HEK293 (cell line): ENCODE results near the gene AURKA.

Source experiments
- CTCF ChIA-PET: fragments of 350-600 bp; formaldehyde crosslinking; extraction: SDS; loops from one replicate; lab custom pipeline; 2021; ENCODE audit warnings: antibody characterized with exemption; lab: Yijun Ruan, JAX
- POLR2A ChIA-PET: fragments of 300-600 bp; formaldehyde crosslinking; extraction: SDS; loops from one replicate; lab custom pipeline; 2020; ENCODE audit warnings: antibody characterized with exemption, inconsistent platforms; lab: Yijun Ruan, JAX
- H3K27ac ChIP-seq: fragments of 200-500 bp; sonication (Bioruptor generic); 2 replicates; pipeline ENCODE4 v1.5.1; 2014; ENCODE audit warnings: low read depth, low read length, control low read depth, inconsistent platforms; ENCODE audit errors: extremely low read depth
- H3K36me3 ChIP-seq, 2 experiments: fragments of 200-500 bp in 1 of 2; sonication (Bioruptor generic) in 1 of 2; 1 replicate in 1 of 2; 2 replicates in 1 of 2; pipeline ENCODE4 v1.5.1; 2014 to 2017; ENCODE audit warnings: inconsistent platforms in 2 of 2, low read length in 2 of 2; ENCODE audit not compliant: control insufficient read depth in 2 of 2, insufficient read depth in 1 of 2
- H3K4me1 ChIP-seq: fragments of 200-500 bp; sonication (Bioruptor generic); 2 replicates; pipeline ENCODE4 v1.5.1; 2014; ENCODE audit warnings: mild to moderate bottlenecking, low read length, inconsistent platforms; ENCODE audit not compliant: control insufficient read depth, insufficient read depth
- H3K4me3 ChIP-seq: 2 replicates; pipeline ENCODE4 v1.5.1; 2011; ENCODE audit warnings: low read depth, mild to moderate bottlenecking, control low read depth, low read length, moderate library complexity
- H3K9me3 ChIP-seq: fragments of 200-500 bp; sonication (Bioruptor generic); 2 replicates; pipeline ENCODE4 v1.5.1; 2014; ENCODE audit warnings: low read depth, low read length, inconsistent platforms; ENCODE audit not compliant: control insufficient read depth, insufficient read depth
- CTCF ChIP-seq: fragments of 450-650 bp; formaldehyde crosslinking; IDR thresholded peaks from 2 replicates; pipeline ENCODE4 v1.5.1; 2016; ENCODE audit warnings: missing biosample characterization, missing genetic modification characterization
- EGR2 ChIP-seq: fragments of 450-650 bp; formaldehyde crosslinking; IDR thresholded peaks from 2 replicates; pipeline ENCODE4 v1.5.1; 2016; ENCODE audit warnings: low read depth, missing biosample characterization, missing genetic modification characterization
- KLF10 ChIP-seq: fragments of 450-650 bp; IDR thresholded peaks from 2 replicates; pipeline ENCODE4 v1.5.1; 2018; ENCODE audit warnings: missing biosample characterization, mild to moderate bottlenecking, missing genetic modification characterization
- KLF16 ChIP-seq: fragments of 450-650 bp; formaldehyde crosslinking; IDR thresholded peaks from 2 replicates; pipeline ENCODE4 v1.5.1; 2017; ENCODE audit warnings: missing biosample characterization, missing genetic modification characterization
- KLF7 ChIP-seq: fragments of 450-650 bp; formaldehyde crosslinking; IDR thresholded peaks from 2 replicates; pipeline ENCODE4 v1.5.1; 2016; ENCODE audit warnings: missing biosample characterization, missing genetic modification characterization, borderline replicate concordance
- OSR2 ChIP-seq: fragments of 450-650 bp; formaldehyde crosslinking; IDR thresholded peaks from 2 replicates; pipeline ENCODE4 v1.5.1; 2016; ENCODE audit warnings: missing biosample characterization, missing genetic modification characterization
- REPIN1 ChIP-seq: fragments of 450-650 bp; formaldehyde crosslinking; IDR thresholded peaks from 2 replicates; pipeline ENCODE4 v1.5.1; 2017; ENCODE audit warnings: missing biosample characterization, missing genetic modification characterization, low read depth
- ZBTB11 ChIP-seq: fragments of 450-650 bp; formaldehyde crosslinking; conservative IDR thresholded peaks from 2 replicates; pipeline ENCODE4 v1.5.1; 2016; ENCODE audit warnings: low read depth, missing biosample characterization, missing genetic modification characterization
- ZBTB20 ChIP-seq: fragments of 450-650 bp; formaldehyde crosslinking; IDR thresholded peaks from 2 replicates; pipeline ENCODE4 v1.5.1; 2016; ENCODE audit warnings: missing biosample characterization, missing genetic modification characterization
- ZBTB6 ChIP-seq: fragments of 450-650 bp; formaldehyde crosslinking; IDR thresholded peaks from 2 replicates; pipeline ENCODE4 v1.5.1; 2017; ENCODE audit warnings: missing biosample characterization, missing genetic modification characterization
- ZFHX2 ChIP-seq: fragments of 450-650 bp; formaldehyde crosslinking; conservative IDR thresholded peaks from 2 replicates; pipeline ENCODE4 v1.5.1; 2016; ENCODE audit warnings: missing biosample characterization, missing genetic modification characterization
- ZNF140 ChIP-seq: fragments of 450-650 bp; formaldehyde crosslinking; IDR thresholded peaks from 2 replicates; pipeline ENCODE4 v1.5.1; 2016; ENCODE audit warnings: missing biosample characterization, missing genetic modification characterization
- ZNF184 ChIP-seq: fragments of 450-650 bp; IDR thresholded peaks from 2 replicates; pipeline ENCODE4 v1.5.1; 2018; ENCODE audit warnings: missing biosample characterization, mild to moderate bottlenecking, missing genetic modification characterization
- ZNF211 ChIP-seq: fragments of 450-650 bp; formaldehyde crosslinking; IDR thresholded peaks from 2 replicates; pipeline ENCODE4 v1.5.1; 2016; ENCODE audit warnings: low read depth, missing biosample characterization, missing genetic modification characterization
- ZNF341 ChIP-seq: fragments of 450-650 bp; formaldehyde crosslinking; IDR thresholded peaks from 2 replicates; pipeline ENCODE4; 2016; ENCODE audit warnings: low read depth, missing biosample characterization, missing genetic modification characterization
- ZNF837 ChIP-seq: fragments of 450-650 bp; formaldehyde crosslinking; IDR thresholded peaks from 2 replicates; pipeline ENCODE4 v1.5.1; 2016; ENCODE audit warnings: missing biosample characterization, missing genetic modification characterization
- ZSCAN5A ChIP-seq: fragments of 450-650 bp; formaldehyde crosslinking; IDR thresholded peaks from 2 replicates; pipeline ENCODE4 v1.5.1; 2016; ENCODE audit warnings: missing biosample characterization, missing genetic modification characterization

The AURKA gene

GRCh38 chr20:56392881-56393482 lies 967 bp upstream of the AURKA start:
- peak overlapping the region; percentile 83 for H3K27ac ChIP-seq
- 0 out of 2 replicates have a peak, but pooled peaks have one; percentile 2 for TF ChIP-seq ZSCAN5A (tag by site-specific recombination)
- 0 out of 2 replicates have a peak, but pooled peaks have one; percentile 7 for TF ChIP-seq ZBTB20 (tag by site-specific recombination)
- no peak for TF ChIP-seq OSR2
- TF ChIP-seq ZNF140 (tag by site-specific recombination), result no peak
- peak; percentile 66 for TF ChIP-seq ZBTB11 (tag by site-specific recombination)
- no peak for TF ChIP-seq ZNF211 (tag by site-specific recombination)
- TF ChIP-seq ZNF184, result 0 out of 2 replicates have a peak, but pooled peaks have one; percentile 20
- CTCF ChIA-PET, result interaction anchor here (0.7 to 1.0 kb wide), 3 partner anchors 9 to 19 kb away, joined by 3 to 5 read pairs (median 3); no protein-coding TSS in a partner anchor
- POLR2A ChIA-PET, result interaction anchor here (0.6 to 2.4 kb wide), 4 partner anchors 10 to 1218 kb away, joined by 5 to 31 read pairs (median 8); partner anchors contain the start of gene FAM210B
- peaks cover 4% of the 10 kb centered on the region; the same call in 1 of the 2 replicates for H3K4me1 ChIP-seq
- H3K36me3 ChIP-seq, result peaks cover 20 to 72% of the 10 kb centered on the region in 2 experiments
- peak overlapping the region; percentile 88 for H3K4me3 ChIP-seq
- H3K9me3 ChIP-seq, result no peaks in the 10 kb centered on the region

- Histone ChIP-seq H3K4me1 (peaks cover 4% of the 10 kb centered on the region; the same call in 1 of the 2 replicates), H3K4me3 (peak overlapping the region; percentile 88), H3K9me3 (no peaks in the 10 kb centered on the region), H3K27ac (peak overlapping the region; percentile 83)
- TF ChIP-seq ZBTB20 (tag by site-specific recombination) (peak; percentile 11; the same call in 1 of the 2 replicates), REPIN1 (tag by site-specific recombination) (no peak), KLF10 (tag by site-specific recombination) (0 out of 2 replicates have a peak, but pooled peaks have one; percentile 6), EGR2 (peak; percentile 61), CTCF (no peak), ZBTB6 (tag by site-specific recombination) (no peak), ZNF837 (tag by site-specific recombination) (no peak), KLF16 (peak; percentile 21; the same call in 1 of the 2 replicates), ZNF341 (tag by site-specific recombination) (peak; percentile 61), KLF7 (tag by site-specific recombination) (no peak), ZFHX2 (peak; percentile 37; the same call in 1 of the 2 replicates)
- TF ChIP-seq, all 188 proteins: peak for 6
- ChIA-PET CTCF (interaction anchor here (1.0 kb wide), 2 partner anchors 12 to 17 kb away, joined by 3 to 5 read pairs; no protein-coding TSS in a partner anchor), POLR2A (interaction anchor here (0.6 to 2.4 kb wide), 13 partner anchors 9 to 238 kb away, joined by 3 to 31 read pairs (median 3); partner anchors contain the start of genes FAM210B and RTF2)
- peaks cover 29 to 72% of the 10 kb centered on the region in 2 experiments for H3K36me3 ChIP-seq
Observed at GRCh38 chr20:56391596-56392131, 351 bp downstream of the AURKA start.
